GM19395 (cell line): ENCODE data around the gene MAGI1.
A peak's percentile ranks its signal among the peaks of the same experiment; 100 is the strongest.
"Not testable (repeated sequence)": the region's sequence is repeated elsewhere in the genome, so short reads cannot be mapped to it uniquely, and the experiment has no call there.

ENCODE experiments used
- ATAC-seq: cut with Tn5 transposase; IDR thresholded peaks from one replicate; pipeline ENCODE4 v1.9.1; 2021; ENCODE audit warnings: mild to moderate bottlenecking, moderate library complexity; ENCODE audit not compliant: unreplicated experiment

MAGI1 gene

GRCh38 chr3:66041116-66041515 is 2.4 kb upstream of the MAGI1 start:
- ATAC-seq = no peak

- ATAC-seq = no peak
Measured at GRCh38 chr3:66039590-66039887, 821 bp upstream of the MAGI1 start.

- peak; percentile 50 for ATAC-seq
Measured at GRCh38 chr3:66038384-66038725, 363 bp downstream of the MAGI1 start.

DNA sequence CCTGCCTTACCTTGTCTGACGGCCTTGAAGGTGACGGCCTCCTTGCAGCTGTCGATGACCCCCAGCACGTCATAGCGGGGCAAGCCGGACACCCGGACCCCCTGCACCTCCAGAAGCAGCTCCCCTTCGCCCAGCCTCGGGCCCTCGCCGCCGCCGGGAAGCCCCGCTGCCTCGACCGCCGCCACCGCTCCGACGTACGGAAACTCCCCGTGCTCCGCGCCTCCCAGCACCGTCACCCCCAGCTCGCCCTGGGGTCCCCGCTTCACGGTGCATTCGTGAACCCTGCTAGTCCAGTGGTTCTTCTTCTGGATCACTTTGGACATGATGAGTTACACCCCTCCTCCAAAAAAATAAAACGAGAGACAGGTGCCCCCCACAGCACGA is 740 bp downstream of the MAGI1 start:
- ATAC-seq = no peak

- ATAC-seq = no peak
Measured at GRCh38 chr3:66037330-66037985, 1.3 kb downstream of the MAGI1 start.

GRCh38 chr3:66036586-66037148 is 2.1 kb downstream of the MAGI1 start:
- ATAC-seq = no peak

GRCh38 chr3:66035763-66036477 is 2.8 kb downstream of the MAGI1 start:
- no peak for ATAC-seq

DNA sequence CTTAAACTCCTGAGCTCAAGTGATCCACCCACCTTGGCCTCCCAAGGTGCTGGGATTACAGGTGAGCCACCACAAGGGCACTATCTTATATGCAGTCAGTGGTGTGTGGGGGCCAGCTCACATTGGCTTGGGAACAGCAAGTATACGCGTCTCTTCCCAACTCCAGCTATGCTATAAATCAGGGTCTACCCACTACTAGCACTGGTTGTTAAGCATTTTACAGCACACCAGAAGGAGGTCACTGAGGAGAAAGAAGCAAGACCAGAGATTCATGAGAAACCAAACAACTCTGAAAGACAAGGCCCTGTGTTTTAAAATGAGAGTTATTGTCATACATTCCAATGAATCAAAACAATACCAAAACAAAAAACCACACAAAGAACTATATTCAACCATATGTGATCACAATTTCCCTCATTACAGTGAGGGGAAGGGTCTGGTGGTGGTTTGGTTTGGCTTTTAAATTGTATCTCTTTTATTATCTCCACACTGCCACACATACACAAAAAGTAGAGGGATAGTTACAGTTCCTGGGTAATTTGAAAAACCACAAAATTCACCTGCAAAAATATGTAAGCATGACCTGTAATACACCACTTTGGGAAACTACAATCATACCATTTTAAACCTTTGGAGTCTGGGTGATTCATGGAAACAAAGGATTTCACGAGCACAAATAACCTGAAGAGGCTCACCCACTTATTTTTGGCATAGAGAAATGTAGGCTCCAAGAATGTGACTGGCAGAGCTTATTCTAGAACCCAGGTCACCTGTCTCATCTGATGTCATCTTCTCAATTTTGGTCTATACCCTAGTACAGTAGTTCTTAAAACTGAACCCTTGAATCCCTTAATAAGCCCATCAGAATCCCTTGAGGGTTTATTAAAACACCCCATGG is 5.2 kb downstream of the MAGI1 start:
- ATAC-seq = no peak

- ATAC-seq = no peak
Measured at GRCh38 chr3:66031102-66031698, 7.5 kb downstream of the MAGI1 start.

DNA sequence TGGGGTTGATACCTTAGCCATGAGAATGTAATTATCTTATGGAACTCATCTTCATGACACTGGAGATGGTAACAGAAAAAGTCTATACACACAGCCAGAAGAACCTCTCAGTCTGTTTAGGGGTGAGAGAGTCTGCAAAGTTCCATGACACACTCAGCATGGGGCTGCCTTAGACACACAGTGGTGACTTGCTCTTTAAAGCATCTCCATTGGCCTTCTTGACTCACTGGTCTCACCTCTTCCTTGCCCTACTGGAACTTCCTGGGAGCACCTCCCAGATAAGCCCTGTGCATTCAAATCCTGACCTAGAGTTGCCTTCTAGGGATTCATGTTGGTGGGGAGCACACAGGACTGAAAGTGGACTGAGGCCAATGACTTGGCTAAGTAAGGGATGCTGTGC is 9.3 kb downstream of the MAGI1 start:
- no peak for ATAC-seq

- ATAC-seq = no peak
Measured at GRCh38 chr3:66029014-66029413, 9.7 kb downstream of the MAGI1 start.

DNA sequence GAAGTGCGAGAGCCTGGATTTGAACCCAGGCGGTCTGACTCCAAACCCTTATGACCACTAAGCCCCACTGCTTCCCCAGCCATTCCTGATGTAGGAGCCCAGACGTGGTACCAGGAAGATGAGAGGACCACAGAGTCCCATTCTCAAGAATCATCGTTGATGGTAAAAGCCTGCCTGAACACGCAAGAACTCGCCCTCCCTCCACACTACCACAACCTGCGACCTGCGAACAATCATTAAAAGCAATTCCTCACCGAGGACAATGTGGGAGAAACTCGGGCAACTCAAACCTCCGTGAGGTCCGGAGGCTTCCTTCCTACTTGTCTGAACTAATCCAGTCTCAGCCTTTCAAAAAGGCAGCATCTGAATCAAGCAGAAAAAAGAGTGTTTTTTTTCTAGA is 10.3 kb downstream of the MAGI1 start:
- ATAC-seq = no peak

DNA sequence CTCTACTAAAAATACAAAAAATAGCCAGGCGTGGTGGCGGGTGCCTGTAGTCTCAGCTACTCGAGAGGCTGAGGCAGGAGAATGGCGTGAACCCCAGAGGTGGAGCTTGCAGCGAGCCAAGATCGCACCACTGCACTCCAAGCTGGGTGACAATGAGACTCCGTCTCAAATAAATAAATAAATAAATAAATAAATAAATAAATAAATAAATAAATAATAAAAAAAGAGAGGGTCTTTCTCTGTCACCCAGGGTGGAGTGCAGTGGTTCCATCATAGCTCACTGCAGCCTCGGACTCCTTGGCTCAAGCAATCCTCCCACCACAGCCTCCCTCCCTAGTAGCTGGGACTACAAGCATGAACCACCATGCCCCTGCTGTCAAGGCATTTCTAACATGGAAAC is 11.6 kb downstream of the MAGI1 start:
- not testable (repeated sequence) for ATAC-seq

- ATAC-seq = no peak
Measured at GRCh38 chr3:66023738-66024385, 14.9 kb downstream of the MAGI1 start.

- ATAC-seq = no peak
Measured at GRCh38 chr3:66023229-66023628, 15.5 kb downstream of the MAGI1 start.

- ATAC-seq = no peak
Measured at GRCh38 chr3:66021731-66022131, 17.0 kb downstream of the MAGI1 start.

GRCh38 chr3:66019896-66020295 is 18.8 kb downstream of the MAGI1 start:
- no peak for ATAC-seq

DNA sequence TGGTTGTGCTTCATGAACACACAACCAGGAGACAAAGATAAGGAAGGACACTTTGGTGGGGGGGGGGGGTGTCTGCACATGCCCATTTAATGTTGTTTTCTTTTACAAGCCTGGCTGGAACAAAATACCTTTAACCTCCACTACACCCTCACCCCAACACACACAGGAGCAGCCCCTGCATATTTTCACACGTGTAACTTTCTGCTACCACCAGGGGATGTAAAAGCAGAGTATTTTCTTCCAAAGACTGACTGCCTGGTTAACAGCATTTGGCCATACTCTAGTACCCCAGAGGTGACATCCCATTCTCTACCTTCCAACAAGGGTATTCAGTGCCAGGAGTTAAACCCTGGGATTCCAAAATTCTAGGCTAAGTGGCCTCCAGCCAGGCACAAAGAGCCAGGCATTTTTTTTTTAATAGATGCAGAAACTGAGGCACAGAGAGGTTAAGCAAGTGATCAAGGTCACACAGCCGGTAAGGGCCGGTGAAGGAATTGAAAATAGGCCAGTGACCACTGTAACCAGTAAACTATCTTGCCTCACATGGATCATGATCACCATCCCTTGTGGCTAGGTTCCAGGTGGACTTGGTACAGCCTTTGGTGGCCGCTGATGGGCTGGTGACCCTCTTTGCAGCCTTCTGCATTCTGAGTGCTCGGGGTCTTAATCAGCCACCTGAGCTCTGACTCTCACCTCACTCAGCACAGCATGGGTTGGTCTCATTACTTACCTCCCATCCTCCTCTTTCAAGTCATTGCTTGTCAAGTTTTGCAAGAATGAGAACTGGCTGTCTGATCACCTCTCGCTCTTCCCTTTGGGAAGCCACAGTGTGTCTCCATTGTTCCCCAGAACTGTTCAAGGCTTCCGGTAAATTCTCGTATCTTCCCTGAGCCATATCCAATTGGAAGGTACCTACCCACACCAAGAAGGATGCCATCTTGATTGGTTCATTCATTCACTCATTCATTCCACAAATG is 20.4 kb downstream of the MAGI1 start:
- ATAC-seq = no peak

- no peak for ATAC-seq
Measured at GRCh38 chr3:66017591-66017990, 21.1 kb downstream of the MAGI1 start.

DNA sequence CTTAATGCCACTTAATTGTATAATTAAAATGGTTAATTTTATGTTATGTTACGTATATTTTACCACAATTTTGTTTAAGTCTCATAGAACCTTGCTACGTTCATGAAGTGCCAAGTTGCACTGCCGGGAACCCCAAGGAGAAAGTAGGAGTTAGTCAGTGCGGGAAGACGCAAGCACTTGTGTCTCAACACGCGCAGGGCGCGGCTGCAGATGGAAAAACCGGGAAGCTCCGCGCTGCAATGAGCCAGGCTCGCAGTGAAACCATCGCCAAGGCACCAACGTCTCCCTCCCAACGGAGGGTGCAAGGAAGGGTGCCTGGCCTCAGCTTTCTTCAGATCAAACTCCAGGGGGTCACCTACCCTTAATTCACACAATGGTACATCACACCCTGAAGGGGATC is 21.6 kb downstream of the MAGI1 start:
- ATAC-seq = no peak
